SK-N-SH treated with all-trans-retinoic acid at 6 μM for 48 hours (cell line): ENCODE measurements around the gene ANKMY2.

Experiments
- ATAC-seq: fragments of 200-7000 bp; cut with Tn5 transposase; 3 replicates; pipeline ENCODE4 v1.9.1; 2020; ENCODE audit warnings: mild to moderate bottlenecking, moderate library complexity
- ARNTL ChIP-seq: fragments of 450-650 bp; formaldehyde crosslinking; IDR thresholded peaks from 2 replicates; pipeline ENCODE4 v1.5.0; 2020; ENCODE audit warnings: low read depth, mild to moderate bottlenecking, moderate library complexity, borderline replicate concordance
- BACH2 ChIP-seq: fragments of 250-450 bp; sonication (Bioruptor Pico); IDR thresholded peaks from 2 replicates; pipeline ENCODE4 v1.9.0; 2021; ENCODE audit warnings: mild to moderate bottlenecking, borderline replicate concordance
- CSDC2 ChIP-seq: fragments of 250-450 bp; sonication (Bioruptor Pico); IDR thresholded peaks from 2 replicates; pipeline ENCODE4 v1.5.0; 2020; ENCODE audit warnings: mild to moderate bottlenecking, moderate library complexity
- ESRRG ChIP-seq: fragments of 250-450 bp; sonication (Bioruptor Pico); IDR thresholded peaks from 2 replicates; pipeline ENCODE4 v1.6.1; 2021; ENCODE audit warnings: mild to moderate bottlenecking
- GLIS3 ChIP-seq: fragments of 250-450 bp; sonication (Bioruptor Pico); IDR thresholded peaks from 2 replicates; pipeline ENCODE4 v1.5.0; 2020; ENCODE audit warnings: mild to moderate bottlenecking, moderate library complexity
- ISL1 ChIP-seq: fragments of 250-450 bp; sonication (Bioruptor Pico); IDR thresholded peaks from 2 replicates; pipeline ENCODE4 v2.1.2; 2022; ENCODE audit warnings: mild to moderate bottlenecking, moderate library complexity
- OSR1 ChIP-seq: fragments of 250-450 bp; sonication (Bioruptor Pico); IDR thresholded peaks from 2 replicates; pipeline ENCODE4 v1.8.0; 2022; ENCODE audit warnings: moderate library complexity, mild to moderate bottlenecking, inconsistent platforms
- PPARA ChIP-seq: fragments of 250-450 bp; sonication (Bioruptor Pico); IDR thresholded peaks from 2 replicates; pipeline ENCODE4 v1.5.0; 2020; ENCODE audit warnings: mild to moderate bottlenecking, borderline replicate concordance
- RARB ChIP-seq: fragments of 250-450 bp; sonication (Bioruptor Pico); IDR thresholded peaks from 2 replicates; pipeline ENCODE4 v1.8.0; 2021; ENCODE audit warnings: mild to moderate bottlenecking, moderate library complexity
- TCF4 ChIP-seq: fragments of 250-450 bp; sonication (Bioruptor Pico); IDR thresholded peaks from 2 replicates; pipeline ENCODE4 v1.8.0; 2021; ENCODE audit warnings: mild to moderate bottlenecking, moderate library complexity, borderline replicate concordance
- TOX ChIP-seq: fragments of 250-450 bp; sonication (Bioruptor Pico); IDR thresholded peaks from 2 replicates; pipeline ENCODE4 v1.8.0; 2021; ENCODE audit warnings: mild to moderate bottlenecking, moderate library complexity, borderline replicate concordance
- ZC3H10 ChIP-seq: fragments of 250-450 bp; sonication (Bioruptor Pico); IDR thresholded peaks from 2 replicates; pipeline ENCODE4 v1.5.1; 2021; ENCODE audit warnings: mild to moderate bottlenecking, moderate library complexity
- ZFP3 ChIP-seq: fragments of 250-450 bp; sonication (Bioruptor Pico); IDR thresholded peaks from 2 replicates; pipeline ENCODE4 v1.5.0; 2020; ENCODE audit warnings: mild to moderate bottlenecking, moderate library complexity
- ZFP30 ChIP-seq: fragments of 450-650 bp; formaldehyde crosslinking; IDR thresholded peaks from 2 replicates; pipeline ENCODE4 v1.5.0; 2022; ENCODE audit warnings: mild to moderate bottlenecking, moderate library complexity
- ZNF565 ChIP-seq: fragments of 450-650 bp; formaldehyde crosslinking; conservative IDR thresholded peaks from 2 replicates; pipeline ENCODE4 v1.5.0; 2020; ENCODE audit warnings: low read depth, mild to moderate bottlenecking, moderate library complexity
- ZNF70 ChIP-seq: fragments of 450-650 bp; formaldehyde crosslinking; IDR thresholded peaks from 2 replicates; pipeline ENCODE4 v1.5.0; 2020; ENCODE audit warnings: mild to moderate bottlenecking, moderate library complexity
- ZNF8 ChIP-seq: fragments of 450-650 bp; formaldehyde crosslinking; IDR thresholded peaks from 2 replicates; pipeline ENCODE4 v1.5.0; 2020; ENCODE audit warnings: mild to moderate bottlenecking, moderate library complexity
- TF ChIP-seq, protein P1 (sequence below): fragments of 250-450 bp; sonication (Bioruptor Pico); IDR thresholded peaks from 2 replicates; pipeline ENCODE4 v1.5.0; 2020; ENCODE audit warnings: mild to moderate bottlenecking, moderate library complexity
- TF ChIP-seq, protein P2 (sequence below): fragments of 250-450 bp; sonication (Bioruptor Pico); IDR thresholded peaks from 2 replicates; pipeline ENCODE4 v1.5.1; 2020; ENCODE audit warnings: low read depth, mild to moderate bottlenecking, moderate library complexity
- TF ChIP-seq, protein P3 (sequence below): fragments of 250-450 bp; sonication (Bioruptor Pico); IDR thresholded peaks from 2 replicates; pipeline ENCODE4 v1.8.0; 2020; ENCODE audit warnings: mild to moderate bottlenecking, moderate library complexity, borderline replicate concordance

The ANKMY2 gene

DNA sequence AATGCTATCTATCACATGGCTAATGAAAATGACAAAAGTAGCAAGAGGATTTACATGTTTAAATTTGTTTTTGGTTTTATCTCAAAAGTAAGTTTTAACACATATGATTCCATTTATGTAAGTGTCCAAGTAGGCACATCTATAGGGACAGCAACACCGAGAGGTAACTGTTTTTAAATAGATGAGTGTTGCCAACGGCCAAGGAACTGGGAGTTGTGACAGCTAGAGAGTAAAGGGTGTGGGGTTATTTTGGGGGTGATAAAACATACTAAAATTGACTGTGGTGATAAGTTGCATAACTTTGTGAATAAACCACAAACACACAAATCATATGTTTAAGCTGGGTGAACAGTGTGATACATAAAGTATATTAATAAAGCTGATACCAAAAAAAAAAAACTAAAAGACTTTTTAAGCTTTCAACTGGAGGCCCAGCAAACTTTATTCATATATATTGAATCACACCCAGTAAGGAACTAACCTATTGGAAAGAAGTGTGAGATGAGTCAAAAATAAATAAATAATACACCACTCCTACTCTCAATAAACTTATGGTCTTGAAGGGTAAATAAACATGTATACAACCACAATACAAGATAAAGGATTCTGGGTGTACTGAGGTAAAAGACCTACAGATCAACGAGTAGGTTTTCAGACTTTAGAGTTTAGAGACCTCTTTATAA is 85.9 kb downstream of the ANKMY2 start:
- TF ChIP-seq BACH2 (CRISPR knock-in tag) (no peak), ZFP3 (CRISPR knock-in tag) (no peak), ZNF565 (no peak), ZNF8 (CRISPR knock-in tag) (no peak), ZNF70 (CRISPR knock-in tag) (no peak), RARB (no peak)
- TF ChIP-seq, protein P1, sequence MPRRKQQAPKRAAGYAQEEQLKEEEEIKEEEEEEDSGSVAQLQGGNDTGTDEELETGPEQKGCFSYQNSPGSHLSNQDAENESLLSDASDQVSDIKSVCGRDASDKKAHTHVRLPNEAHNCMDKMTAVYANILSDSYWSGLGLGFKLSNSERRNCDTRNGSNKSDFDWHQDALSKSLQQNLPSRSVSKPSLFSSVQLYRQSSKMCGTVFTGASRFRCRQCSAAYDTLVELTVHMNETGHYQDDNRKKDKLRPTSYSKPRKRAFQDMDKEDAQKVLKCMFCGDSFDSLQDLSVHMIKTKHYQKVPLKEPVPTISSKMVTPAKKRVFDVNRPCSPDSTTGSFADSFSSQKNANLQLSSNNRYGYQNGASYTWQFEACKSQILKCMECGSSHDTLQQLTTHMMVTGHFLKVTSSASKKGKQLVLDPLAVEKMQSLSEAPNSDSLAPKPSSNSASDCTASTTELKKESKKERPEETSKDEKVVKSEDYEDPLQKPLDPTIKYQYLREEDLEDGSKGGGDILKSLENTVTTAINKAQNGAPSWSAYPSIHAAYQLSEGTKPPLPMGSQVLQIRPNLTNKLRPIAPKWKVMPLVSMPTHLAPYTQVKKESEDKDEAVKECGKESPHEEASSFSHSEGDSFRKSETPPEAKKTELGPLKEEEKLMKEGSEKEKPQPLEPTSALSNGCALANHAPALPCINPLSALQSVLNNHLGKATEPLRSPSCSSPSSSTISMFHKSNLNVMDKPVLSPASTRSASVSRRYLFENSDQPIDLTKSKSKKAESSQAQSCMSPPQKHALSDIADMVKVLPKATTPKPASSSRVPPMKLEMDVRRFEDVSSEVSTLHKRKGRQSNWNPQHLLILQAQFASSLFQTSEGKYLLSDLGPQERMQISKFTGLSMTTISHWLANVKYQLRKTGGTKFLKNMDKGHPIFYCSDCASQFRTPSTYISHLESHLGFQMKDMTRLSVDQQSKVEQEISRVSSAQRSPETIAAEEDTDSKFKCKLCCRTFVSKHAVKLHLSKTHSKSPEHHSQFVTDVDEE (CRISPR knock-in tag), result no peak
- ATAC-seq, result no peak

DNA sequence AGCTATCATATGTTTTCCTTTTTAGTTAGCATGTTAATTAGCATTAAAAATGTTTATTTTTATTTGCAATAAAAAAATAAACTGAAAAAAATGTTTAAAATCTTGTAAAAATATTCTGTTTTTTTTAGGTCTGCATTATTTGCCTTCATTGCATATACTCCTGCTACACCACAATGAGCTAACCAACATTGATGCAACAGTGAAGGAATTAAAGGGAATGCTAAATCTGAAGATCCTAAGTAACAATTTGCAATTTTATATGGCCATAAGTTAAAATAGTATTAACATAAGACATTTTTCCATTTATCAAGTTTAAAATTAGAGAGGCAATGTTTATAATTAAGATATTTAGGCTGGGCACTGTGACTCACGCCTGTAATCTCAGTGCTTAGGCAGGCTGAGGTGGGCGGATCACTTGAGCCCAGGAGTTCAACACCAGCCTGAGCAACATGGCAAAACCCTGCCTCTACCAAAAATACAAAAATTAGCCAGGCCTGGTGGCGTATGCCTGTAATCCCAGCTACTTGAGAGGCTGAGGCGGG is 86.7 kb downstream of the ANKMY2 start:
- TF ChIP-seq, protein P1 (CRISPR knock-in tag), result no peak
- TF ChIP-seq ARNTL (CRISPR knock-in tag), result no peak
- TF ChIP-seq, protein P2, sequence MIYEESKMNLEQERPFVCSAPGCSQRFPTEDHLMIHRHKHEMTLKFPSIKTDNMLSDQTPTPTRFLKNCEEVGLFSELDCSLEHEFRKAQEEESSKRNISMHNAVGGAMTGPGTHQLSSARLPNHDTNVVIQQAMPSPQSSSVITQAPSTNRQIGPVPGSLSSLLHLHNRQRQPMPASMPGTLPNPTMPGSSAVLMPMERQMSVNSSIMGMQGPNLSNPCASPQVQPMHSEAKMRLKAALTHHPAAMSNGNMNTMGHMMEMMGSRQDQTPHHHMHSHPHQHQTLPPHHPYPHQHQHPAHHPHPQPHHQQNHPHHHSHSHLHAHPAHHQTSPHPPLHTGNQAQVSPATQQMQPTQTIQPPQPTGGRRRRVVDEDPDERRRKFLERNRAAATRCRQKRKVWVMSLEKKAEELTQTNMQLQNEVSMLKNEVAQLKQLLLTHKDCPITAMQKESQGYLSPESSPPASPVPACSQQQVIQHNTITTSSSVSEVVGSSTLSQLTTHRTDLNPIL, result no peak
- no peak for TF ChIP-seq ISL1 (CRISPR knock-in tag)
- TF ChIP-seq ZNF565, result no peak
- no peak for TF ChIP-seq CSDC2 (CRISPR knock-in tag)
- TF ChIP-seq PPARA (CRISPR knock-in tag), result no peak
- no peak for TF ChIP-seq GLIS3 (CRISPR knock-in tag)
- TF ChIP-seq, protein P3, sequence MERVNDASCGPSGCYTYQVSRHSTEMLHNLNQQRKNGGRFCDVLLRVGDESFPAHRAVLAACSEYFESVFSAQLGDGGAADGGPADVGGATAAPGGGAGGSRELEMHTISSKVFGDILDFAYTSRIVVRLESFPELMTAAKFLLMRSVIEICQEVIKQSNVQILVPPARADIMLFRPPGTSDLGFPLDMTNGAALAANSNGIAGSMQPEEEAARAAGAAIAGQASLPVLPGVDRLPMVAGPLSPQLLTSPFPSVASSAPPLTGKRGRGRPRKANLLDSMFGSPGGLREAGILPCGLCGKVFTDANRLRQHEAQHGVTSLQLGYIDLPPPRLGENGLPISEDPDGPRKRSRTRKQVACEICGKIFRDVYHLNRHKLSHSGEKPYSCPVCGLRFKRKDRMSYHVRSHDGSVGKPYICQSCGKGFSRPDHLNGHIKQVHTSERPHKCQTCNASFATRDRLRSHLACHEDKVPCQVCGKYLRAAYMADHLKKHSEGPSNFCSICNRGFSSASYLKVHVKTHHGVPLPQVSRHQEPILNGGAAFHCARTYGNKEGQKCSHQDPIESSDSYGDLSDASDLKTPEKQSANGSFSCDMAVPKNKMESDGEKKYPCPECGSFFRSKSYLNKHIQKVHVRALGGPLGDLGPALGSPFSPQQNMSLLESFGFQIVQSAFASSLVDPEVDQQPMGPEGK (CRISPR knock-in tag), result no peak
- no peak for TF ChIP-seq ESRRG
- no peak for TF ChIP-seq OSR1 (CRISPR knock-in tag)
- no peak for ATAC-seq

DNA sequence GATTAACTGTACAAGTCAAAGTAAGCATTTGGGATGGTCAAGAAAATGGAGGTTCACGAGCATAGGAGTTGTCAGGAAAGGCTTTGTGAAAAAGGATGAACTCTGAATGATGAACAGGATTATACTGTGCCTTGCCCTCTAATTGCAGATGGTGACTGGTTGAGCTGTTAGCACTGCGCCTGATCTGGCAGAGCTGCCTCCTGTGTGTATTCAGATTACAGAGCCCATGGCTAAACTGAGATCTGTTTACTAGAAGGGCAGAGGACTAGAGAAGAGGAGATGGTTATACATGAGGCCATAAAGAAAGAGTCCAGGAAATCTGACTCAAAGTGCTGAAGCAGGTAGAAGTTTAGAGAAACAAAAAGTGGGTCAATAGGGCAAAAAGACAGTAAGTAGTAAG is 89.2 kb downstream of the ANKMY2 start:
- no peak for ATAC-seq
- no peak for TF ChIP-seq TCF4 (CRISPR knock-in tag)

DNA sequence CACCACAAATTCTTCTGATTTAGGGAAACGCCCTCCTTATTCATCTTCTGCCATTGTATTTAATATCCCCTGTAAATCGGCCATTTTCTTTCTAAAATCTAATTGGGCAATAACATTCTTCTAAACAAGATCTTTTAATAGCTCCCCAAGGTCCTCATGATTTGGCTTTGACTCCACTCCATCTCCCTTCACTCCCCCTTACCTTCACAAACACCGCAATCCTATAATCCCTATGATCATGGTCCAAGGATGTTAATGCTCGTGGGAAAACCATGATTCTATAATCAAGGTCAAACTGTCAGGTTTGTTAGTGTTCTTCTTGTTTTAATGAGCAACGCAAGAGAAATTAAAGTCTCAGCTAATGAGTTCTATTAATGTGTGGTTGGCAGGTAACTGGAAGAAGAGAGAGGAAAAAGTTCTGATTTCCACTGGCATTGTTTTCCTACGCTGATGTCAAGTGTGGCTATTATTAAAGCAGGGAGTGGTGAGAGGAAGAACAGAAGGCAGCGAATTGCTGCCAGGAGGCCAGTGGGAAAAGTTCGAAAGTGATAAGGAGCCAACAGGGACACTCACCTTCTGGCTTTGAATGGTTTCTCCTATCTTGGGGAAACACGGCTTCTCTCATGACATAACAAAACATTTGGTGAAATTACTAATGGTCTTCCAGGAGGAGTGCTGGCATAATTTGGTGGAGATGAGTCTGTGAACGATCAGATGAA is 90.9 kb downstream of the ANKMY2 start:
- no peak for ATAC-seq
- TF ChIP-seq PPARA (CRISPR knock-in tag) (no peak), ZNF8 (CRISPR knock-in tag) (no peak), ISL1 (CRISPR knock-in tag) (no peak), TOX (CRISPR knock-in tag) (no peak), ZC3H10 (CRISPR knock-in tag) (no peak), ARNTL (CRISPR knock-in tag) (no peak), ZNF70 (CRISPR knock-in tag) (no peak), ZFP30 (CRISPR knock-in tag) (no peak), OSR1 (CRISPR knock-in tag) (no peak), ESRRG (no peak), ZFP3 (CRISPR knock-in tag) (no peak), TCF4 (CRISPR knock-in tag) (no peak), ZNF565 (no peak)
- TF ChIP-seq, protein P2, result no peak
- TF ChIP-seq, protein P3 (CRISPR knock-in tag), result no peak
